ENCODE results near the gene KLF11.
"Not testable (repeated sequence)": the region's sequence is repeated elsewhere in the genome, so short reads cannot be mapped to it uniquely, and the experiment has no call there.

The KLF11 gene

GRCh38 chr2:10087360-10087759 lies 44.0 kb downstream of the KLF11 start:
- no peak for DNase-seq

DNA sequence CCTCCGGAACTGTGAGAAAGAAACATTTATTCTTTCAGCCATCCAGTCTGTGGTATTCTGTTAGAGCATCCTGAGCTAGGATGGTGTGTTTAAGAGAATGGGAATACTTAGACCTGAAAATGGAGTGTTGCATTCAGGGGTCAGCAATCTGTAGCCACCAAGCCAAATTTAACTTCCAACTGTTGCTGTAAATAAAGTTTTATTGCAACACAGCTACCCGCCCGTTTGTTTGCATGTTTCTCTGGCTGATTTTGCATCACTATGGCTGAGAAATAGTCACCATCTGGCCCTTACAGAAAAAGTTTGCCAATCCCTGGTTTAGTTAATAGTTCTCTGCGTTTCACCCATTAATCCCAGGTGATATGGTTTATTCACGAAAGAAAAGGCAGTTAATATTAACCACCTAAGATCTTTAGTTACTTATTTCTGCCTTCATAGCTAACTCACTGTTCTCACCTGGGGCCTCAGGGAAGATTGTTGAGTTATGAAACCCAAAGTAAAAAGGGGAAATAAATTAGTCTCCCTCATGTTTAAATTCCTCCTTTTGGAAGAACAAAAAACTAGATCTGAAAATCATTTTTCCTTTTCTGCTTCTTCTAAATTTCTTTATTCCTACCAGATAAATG lies 46.3 kb downstream of the KLF11 start:
- DNase-seq, result no peak

GRCh38 chr2:10091182-10091888 lies 48.0 kb downstream of the KLF11 start:
- peak; percentile 44 to 55 for DNase-seq

DNA sequence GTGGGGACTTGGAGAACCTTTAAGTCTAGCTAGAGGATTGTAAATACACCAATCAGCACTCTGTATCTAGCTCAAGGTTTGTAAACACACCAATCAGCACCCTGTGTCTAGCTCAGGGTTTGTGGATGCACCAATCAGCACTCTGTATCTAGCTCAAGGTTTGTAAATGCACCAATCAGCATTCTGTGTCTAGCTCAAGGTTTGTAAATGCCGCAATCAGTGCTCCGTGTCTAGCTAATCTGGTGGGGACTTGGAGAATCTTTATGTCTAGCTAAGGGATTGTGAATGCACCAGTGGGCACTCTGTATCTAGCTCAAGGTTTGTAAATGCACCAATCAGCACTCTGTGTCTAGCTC lies 48.5 kb downstream of the KLF11 start:
- not testable (repeated sequence) for DNase-seq

DNA sequence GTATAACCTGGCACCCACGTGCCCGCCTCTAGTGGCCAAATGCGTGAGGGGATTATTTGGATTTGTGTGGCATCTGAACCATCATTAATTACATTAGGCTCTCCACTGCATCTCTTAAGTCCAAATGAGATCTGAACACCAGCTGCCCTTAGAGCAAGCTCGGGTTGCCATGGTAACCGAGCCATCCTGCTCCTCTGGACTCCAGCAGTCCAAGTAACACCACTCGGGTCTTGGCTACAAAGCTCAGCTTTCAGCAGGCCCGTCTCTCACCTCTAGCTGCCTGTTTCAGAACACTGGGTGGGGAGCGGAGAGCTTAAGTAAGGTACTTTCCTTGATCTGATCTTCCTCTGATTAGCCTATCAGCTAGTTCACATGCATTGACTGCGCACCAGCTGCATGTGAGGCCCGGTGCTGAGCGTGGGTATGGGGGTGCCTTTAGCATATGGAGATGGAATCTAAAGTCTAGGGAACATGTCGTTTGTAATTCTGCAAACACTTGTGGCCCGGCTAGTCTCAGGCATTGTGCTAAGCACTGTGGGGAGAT lies 51.0 kb downstream of the KLF11 start:
- DNase-seq, result no peak

- no peak for DNase-seq
These were observed 51.8 kb downstream of the KLF11 start for GRCh38 chr2:10095175-10095574.

GRCh38 chr2:10096641-10097040 lies 53.3 kb downstream of the KLF11 start:
- no peak for DNase-seq

DNA sequence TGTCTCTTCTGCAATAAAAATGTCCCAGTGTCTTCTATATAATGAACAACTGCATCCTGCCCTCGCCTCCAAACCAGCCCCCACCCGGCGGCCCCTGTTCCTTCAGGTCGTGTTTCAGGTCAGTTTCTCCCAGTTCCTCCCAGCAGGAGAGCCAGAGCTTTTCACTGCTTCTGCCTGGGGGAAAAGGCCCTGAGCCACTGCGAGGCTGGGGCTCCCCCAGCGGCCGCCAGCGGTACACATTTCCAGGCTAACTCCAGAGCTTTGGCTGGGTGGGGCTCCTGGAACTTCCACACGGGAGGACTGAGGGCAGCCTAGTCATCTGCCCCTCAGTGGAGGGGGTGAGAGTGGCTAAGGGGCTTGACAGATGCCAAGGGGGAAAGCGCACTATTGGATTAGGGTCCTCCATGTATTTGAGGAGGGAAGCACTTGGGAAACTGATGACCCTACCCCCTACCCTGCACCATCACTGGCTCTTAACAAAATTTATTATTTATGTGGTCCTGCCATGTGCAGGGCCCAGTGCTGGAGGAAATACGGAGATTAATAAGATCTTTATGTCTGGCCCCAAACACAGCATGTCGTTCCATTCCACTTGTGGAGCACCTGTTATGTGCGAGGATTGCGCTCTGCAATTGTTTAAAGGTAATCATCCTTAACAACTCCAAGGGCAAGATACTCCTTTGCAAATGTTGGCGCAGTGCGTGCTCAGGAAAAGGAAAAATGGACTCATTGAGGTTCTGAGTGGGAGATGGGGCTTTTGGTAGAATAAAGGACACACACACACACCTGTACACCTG lies 54.2 kb downstream of the KLF11 start:
- peak; percentile 54 to 62 for DNase-seq

GRCh38 chr2:10101491-10101890 lies 58.1 kb downstream of the KLF11 start:
- no peak for DNase-seq

DNA sequence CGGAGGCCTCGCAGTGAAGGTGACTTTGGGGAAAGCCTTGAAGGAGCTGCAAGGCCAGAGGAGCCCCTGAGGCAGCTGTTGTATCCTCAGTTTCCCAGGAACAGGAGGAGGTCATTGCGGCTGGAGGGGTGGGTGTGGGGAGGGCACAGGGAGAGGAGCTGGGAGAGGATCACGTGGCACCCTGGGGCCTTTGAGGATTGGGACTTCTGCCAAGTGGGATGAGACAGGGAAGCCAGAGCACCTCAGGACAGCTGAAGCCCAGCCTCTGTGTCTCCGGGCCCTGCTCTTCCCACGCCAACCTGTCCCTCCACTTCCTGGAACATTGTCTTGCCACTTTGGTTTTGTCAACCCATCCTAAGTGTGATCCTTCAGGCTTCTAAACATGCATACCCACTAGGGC lies 59.8 kb downstream of the KLF11 start:
- no peak for DNase-seq

Measured in activated T-cell treated with anti-CD3 and anti-CD28 coated beads, Interleukin-2, amount 50 U/mL, for 48 hours (primary cell).